NCI-H1105 (cell line): ENCODE data around the gene PSMD7.

ENCODE experiments used
- DNase-seq: peaks from one replicate; lab custom pipeline; 2025; lab: John Stamatoyannopoulos, UW

Gene PSMD7

GRCh38 chr16:74296432-74297144, at the start of gene PSMD7:
PSMD7 (plus strand) TSS chr16:74296814; CDS start chr16:74296915, 101 bp downstream.
- peak; percentile 77 for DNase-seq

- no peak for DNase-seq
Measured at GRCh38 chr16:74249254-74249653, 47.4 kb upstream of the PSMD7 start.

GRCh38 chr16:74249846-74250245, 46.8 kb upstream of the PSMD7 start:
- DNase-seq: peak; percentile 54

- no peak for DNase-seq
Measured at GRCh38 chr16:74252329-74252728, 44.3 kb upstream of the PSMD7 start.

- no peak for DNase-seq
Measured at GRCh38 chr16:74253161-74253938, 43.3 kb upstream of the PSMD7 start.

GRCh38 chr16:74257061-74257460, 39.6 kb upstream of the PSMD7 start:
- no peak for DNase-seq

GRCh38 chr16:74261068-74261467, 35.5 kb upstream of the PSMD7 start:
- no peak for DNase-seq

- no peak for DNase-seq
Measured at GRCh38 chr16:74264811-74265210, 31.8 kb upstream of the PSMD7 start.

GRCh38 chr16:74268372-74268782, 28.2 kb upstream of the PSMD7 start:
- no peak for DNase-seq

- no peak for DNase-seq
Measured at GRCh38 chr16:74271872-74272271, 24.7 kb upstream of the PSMD7 start.

GRCh38 chr16:74275031-74275636, 21.5 kb upstream of the PSMD7 start:
- DNase-seq: no peak

- DNase-seq: no peak
Measured at GRCh38 chr16:74275711-74276110, 20.9 kb upstream of the PSMD7 start.

- DNase-seq: no peak
Measured at GRCh38 chr16:74277974-74278373, 18.6 kb upstream of the PSMD7 start.

GRCh38 chr16:74279266-74279665, 17.3 kb upstream of the PSMD7 start:
- no peak for DNase-seq

GRCh38 chr16:74279805-74280204, 16.8 kb upstream of the PSMD7 start:
- DNase-seq: no peak

GRCh38 chr16:74280448-74280847, 16.2 kb upstream of the PSMD7 start:
- no peak for DNase-seq

- no peak for DNase-seq
Measured at GRCh38 chr16:74281300-74281699, 15.3 kb upstream of the PSMD7 start.

- DNase-seq: no peak
Measured at GRCh38 chr16:74283716-74284115, 12.9 kb upstream of the PSMD7 start.

- DNase-seq: no peak
Measured at GRCh38 chr16:74288065-74288464, 8.5 kb upstream of the PSMD7 start.

GRCh38 chr16:74290356-74290755, 6.3 kb upstream of the PSMD7 start:
- DNase-seq: no peak

- no peak for DNase-seq
Measured at GRCh38 chr16:74291176-74291575, 5.4 kb upstream of the PSMD7 start.

- no peak for DNase-seq
Measured at GRCh38 chr16:74291577-74292208, 4.9 kb upstream of the PSMD7 start.

GRCh38 chr16:74296104-74296431, 546 bp upstream of the PSMD7 start:
- no peak for DNase-seq
